Measurements from ENCODE around the gene HSFX1.
"Not testable (repeated sequence)": the region's sequence is repeated elsewhere in the genome, so short reads cannot be mapped to it uniquely, and the experiment has no call there.

HSFX1 gene, protein sequence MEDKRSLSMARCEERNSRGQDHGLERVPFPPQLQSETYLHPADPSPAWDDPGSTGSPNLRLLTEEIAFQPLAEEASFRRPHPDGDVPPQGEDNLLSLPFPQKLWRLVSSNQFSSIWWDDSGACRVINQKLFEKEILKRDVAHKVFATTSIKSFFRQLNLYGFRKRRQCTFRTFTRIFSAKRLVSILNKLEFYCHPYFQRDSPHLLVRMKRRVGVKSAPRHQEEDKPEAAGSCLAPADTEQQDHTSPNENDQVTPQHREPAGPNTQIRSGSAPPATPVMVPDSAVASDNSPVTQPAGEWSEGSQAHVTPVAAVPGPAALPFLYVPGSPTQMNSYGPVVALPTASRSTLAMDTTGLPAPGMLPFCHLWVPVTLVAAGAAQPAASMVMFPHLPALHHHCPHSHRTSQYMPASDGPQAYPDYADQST

DNA sequence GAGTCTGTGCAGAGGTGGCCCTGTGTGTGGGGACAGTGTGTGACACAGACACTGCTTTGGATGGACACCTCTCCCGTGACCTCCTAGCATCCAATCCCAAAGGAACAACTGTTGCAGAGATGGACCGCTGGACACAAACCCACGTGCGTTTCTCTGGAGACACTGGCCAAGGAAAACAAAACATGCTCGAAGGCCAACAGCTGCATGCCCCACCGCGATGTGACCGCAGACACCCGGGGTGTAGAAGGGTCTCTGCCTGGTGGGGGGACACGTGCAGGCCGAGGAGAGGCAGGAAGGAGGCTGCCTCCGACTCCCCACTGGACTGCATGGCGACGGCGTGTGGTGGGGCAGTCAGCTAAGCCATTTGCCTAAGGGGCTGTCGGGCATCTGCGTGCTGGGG lies at the start of gene HSFX1:
Gene HSFX1 (plus strand): TSS at position 301 of the 400 bp plus-strand sequence. CDS start 614 bp downstream, outside the sequence.
- not testable (repeated sequence) for DNase-seq (ENCODE audit: extremely low read depth in 1 of 2, low read depth in 1 of 2)

DNA sequence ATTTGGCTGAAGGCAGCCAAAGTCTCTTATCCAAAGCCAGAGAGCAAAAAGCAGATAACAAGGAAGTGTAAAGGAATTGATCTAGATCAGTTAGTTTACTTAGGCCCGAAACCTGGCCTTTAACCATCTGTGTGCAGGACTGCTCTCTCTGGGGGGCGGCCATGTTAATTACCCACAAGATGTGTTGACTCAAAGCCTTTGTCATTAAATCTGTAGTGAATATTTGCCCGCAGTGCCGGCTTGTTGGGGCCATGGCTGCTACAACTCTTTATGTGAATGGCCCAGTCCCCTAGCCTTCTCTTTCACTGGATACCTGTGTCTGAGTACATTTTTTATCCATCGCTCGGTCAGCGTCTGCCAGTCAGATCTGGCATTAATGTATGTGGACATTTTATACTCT lies 46.6 kb upstream of the HSFX1 start:
- not testable (repeated sequence) for DNase-seq (ENCODE audit: extremely low read depth in 1 of 2, low read depth in 1 of 2)

DNA sequence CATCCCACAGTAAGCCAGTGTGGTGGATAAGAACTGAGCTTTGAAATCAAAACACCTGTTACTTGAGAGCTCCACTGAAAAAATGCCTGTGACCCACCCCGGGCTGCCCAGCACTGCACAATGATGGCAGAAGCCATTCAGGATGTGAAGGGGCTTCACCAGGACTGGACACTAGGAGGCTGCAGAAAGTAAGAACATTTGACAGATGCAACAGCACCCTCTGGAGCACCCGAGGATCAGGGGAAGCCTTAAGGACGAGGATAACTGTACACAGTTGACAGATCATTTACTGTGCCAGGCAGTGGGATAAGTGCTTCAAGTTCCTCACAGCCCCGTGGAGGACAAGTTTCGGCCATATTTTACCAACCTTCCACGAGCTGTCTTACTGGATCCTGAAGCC lies 31.6 kb upstream of the HSFX1 start:
- DNase-seq (ENCODE audit: extremely low read depth in 1 of 2, low read depth in 1 of 2), result not testable (repeated sequence)

DNA sequence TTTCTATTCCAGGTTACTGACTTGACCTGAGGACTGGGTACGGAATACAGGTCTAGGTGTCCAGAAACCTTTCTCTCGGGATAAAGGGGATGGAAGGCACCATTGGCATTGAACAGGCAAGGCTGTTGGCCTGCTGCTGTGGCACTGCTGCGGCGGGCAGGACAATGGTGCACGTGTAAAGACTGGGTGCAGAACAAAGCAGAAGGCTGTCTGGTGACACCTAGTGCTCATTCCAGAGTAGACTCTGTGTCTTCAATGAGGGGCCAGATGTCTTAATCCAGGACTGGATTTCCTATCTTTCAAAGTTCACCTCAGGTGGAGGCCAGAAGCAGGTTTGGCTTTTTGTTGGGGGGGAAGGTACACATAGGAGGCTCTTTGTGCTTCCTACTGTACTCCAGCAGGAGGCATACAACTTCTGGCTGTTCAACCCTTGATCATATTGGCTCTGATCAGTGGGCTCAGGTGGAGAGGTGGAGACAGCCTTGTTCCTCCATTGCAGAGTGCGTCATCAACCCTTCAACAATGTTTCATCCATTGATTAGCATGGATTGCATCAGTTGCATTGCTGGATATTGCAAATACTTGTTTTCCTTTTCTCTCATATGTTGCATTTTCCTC lies 27.4 kb upstream of the HSFX1 start:
- not testable (repeated sequence) for DNase-seq (ENCODE audit: extremely low read depth in 1 of 2, low read depth in 1 of 2)

DNA sequence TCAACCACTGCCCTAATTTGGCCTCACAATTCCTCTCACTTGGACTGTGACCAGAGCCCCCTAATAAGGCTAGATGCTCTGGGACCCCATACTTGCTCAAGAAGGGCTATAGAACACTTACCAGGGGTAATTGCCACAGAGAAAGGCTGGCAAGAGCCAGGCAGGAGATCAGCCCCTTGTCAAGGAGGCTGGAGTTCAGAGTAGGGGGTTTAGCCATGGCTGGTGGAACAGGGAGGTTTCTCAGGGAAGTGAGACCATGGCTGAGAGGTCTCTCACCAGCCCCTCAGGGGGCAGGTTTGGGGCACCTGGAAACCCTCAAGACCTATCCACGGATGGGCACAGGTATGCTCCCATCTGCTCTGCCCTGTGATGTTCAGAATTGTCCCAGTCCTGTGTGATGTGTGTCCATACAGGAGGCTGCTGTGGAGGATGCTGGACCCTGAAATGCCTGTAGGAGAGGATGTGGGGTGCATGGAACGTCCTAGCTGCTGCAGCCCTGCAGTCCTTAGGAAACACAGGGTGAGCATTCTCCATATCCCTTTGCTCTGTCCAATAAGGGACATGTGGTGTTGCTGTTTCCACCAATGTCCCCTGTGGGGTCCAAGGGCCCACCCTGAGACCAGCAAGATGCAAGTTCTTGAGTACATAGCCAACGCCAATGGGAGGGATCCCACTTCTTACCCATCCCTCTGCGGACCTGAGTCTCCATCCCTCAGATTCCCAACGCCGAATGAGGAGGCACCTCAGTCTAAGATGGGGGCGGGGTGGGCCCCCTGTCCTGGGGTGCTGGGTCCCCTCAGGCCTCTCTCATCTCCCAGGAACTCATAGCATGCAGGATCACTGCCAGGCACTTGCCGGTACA lies 16.4 kb upstream of the HSFX1 start:
- no peak for DNase-seq (ENCODE audit: extremely low read depth in 1 of 2, low read depth in 1 of 2)

DNA sequence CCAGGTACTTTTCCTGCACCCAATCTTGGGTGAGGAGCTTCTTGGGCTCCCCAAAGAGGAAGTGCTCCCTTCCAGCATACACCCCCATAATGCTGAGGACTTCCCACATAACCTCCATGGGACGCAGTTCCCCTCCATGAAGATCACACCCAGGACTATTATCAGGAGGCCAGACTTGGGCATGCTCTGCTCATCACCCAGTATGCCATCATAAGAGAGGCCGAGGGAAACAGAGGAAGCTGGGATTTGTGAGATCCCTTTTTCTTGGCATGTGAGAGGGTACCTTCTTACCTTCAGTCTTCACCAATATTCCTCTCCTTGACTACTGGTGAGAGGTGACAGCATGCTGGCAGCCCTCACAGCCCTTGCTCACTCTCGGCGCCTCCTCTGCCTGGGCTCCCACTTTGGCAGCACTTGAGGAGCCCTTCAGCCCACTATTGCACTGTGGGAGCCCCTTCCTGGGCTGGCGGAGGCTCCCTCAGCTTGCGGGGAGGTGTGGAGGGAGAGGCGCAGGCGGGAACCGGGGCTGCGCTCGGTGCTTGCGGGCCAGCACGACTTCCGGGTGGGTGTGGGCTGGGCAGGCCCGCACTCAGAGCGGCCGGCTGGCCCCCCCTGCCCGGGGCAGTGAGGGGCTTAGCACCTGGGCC lies 15.7 kb upstream of the HSFX1 start:
- DNase-seq (ENCODE audit: extremely low read depth in 1 of 2, low read depth in 1 of 2), result no peak

DNA sequence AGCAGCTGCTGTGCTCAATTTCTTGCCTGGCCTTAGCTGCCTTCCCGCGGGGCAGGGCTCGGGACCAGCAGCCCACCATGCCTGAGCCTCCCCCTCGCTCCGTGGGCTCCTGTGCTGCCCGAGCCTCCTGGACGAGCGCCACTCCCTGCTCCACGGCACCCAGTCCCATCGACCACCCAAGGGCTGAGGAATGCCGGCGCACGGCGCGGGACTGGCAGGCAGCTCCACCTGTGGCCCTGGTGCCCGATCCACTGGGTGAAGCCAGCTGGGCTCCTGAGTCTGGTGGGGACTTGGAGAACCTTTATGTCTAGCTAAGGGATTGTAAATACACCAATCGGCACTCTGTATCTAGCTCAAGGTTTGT lies 15.2 kb upstream of the HSFX1 start:
- DNase-seq (ENCODE audit: extremely low read depth in 1 of 2, low read depth in 1 of 2), result not testable (repeated sequence)

DNA sequence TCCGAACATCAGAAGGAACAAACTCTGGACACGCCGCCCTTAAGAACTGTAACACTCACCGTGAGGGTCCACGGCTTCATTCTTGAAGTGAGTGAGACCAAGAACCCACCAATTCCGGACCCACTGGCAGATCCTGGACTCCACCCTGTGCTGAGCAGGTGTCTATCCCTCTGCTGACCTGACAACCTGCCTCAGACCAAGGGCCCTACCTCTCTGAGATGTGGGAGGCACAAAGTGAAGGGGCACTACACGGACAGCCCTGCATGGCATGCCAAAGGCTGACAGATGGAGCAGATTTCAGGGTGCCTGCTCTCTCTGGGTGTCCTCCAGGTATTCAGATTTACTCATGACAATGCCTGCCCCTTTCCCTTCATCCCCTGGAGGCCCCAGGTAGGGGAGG lies 14.0 kb upstream of the HSFX1 start:
- DNase-seq (ENCODE audit: extremely low read depth in 1 of 2, low read depth in 1 of 2), result no peak

DNA sequence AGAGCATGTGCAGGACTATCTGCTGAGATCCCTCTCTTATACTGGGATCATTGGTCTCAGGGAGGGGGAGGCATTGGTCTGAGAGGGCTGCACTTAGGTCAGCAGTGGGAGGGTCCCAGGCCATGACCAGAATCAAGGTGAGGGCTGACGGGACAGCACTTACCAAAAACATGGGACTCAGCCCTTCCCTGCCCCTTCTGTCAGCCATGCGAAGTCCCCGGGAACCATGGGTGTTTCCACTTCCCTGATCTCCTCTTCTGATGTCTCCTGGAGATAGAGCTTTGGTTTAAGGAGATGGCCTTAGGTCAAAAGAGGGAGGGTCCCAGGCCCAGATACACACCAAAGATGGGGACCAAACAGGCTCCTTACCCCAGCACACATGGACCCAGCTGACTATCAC lies 12.9 kb upstream of the HSFX1 start:
- no peak for DNase-seq (ENCODE audit: extremely low read depth in 1 of 2, low read depth in 1 of 2)

DNA sequence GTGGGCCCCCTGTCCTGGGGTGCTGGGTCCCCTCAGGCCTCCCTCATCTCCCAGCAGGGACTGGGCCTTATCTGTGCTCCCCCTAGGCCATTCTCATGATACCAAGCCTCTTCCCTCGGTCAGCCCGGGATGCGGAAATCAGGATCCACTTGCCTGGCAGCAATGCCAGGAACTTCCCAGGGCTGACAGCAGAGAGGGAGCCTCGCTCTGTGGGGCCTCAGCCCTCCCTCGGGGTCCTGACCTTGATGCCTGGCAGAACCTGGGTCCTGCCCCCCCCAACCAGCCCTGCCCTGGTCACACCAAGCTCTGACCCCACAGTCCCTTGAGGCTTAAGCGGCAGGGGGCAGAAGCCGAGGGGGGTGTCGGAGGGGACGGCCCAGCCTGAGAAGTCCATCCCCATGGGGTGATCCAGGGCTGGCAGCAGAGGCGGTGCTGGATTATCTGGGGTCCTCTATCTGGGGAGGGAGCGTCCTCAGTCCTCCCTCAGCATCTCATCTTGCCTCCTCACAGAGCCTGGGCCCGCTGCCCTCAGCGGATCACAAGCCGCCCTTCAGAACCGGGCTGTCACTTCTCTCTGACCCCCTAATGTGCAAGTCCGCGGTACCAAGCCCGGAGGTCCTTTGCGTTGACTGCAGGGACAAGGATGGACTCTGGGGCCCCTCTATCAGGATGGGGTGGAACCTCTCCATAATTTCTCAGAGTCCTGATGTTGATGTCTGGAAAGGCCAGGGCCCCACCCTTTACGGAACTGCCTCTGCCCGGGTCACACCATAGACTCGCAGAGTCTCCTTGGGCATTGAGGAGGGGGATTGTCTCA lies 11.8 kb upstream of the HSFX1 start:
- not testable (repeated sequence) for DNase-seq (ENCODE audit: extremely low read depth in 1 of 2, low read depth in 1 of 2)

DNA sequence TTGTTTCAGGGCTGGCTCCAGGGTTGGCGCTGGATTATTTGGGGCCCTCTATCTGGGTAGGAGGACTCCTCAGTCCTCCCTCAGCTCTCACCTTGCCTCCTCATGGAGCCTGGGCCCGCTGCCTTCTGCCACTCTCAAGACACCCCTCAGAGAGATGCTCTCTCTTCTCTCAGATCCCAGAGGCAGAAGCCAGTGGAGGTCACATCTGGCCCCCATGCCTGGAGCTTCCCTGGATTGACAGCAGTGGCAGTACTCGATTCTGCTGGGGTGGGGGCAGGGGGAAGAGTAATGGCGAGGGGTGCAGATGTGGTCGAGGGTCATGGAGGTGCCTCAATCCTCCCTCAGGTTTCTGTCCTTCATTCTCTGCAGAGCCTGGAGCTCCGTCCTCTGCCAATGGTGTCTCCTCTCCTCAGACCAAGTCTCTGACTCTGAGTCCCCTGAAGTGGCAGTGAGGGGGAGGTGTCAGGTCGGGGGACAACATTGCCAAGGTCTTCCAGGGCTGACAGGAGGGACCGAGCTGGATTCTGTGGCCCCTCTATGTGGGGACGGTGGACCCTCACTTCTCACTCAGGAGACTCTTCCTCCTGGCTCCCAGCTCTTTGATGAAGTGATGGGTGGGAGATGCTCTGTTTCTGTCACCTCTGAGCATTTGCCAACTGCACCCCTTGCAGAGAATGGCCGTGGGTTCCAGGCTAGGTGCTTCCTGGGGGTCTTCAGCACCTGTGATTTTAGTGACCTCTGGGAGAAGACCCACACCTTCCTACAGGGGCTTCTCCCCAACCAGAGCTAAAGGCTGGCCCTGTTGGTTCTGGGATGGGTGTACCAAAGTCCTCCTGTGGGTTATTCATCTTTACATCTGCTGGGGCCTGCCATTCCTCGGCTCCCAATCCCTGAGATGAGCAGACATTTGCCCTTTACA lies 10.9 kb upstream of the HSFX1 start:
- DNase-seq (ENCODE audit: extremely low read depth in 1 of 2, low read depth in 1 of 2), result no peak

DNA sequence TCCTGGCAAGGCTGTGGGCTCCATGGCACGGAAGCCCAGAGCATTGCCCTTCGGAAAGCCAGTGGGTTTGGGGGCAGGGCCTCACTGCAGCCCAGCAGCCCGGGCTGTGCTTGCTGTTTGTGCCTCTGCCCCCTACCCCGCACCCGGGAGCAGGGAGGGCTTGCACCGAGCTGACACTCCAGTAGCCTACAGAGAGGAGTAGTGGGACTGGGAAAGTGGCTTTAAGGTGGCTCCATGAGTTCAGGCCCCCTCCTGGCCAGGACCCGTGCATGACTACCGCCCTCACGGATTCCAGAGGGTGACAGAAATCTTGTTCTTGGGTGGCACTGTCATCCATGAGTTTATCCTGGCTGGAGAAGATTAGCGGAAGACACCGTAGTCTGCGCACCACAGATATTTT lies 3.5 kb upstream of the HSFX1 start:
- DNase-seq (ENCODE audit: extremely low read depth in 1 of 2, low read depth in 1 of 2), result not testable (repeated sequence)

DNA sequence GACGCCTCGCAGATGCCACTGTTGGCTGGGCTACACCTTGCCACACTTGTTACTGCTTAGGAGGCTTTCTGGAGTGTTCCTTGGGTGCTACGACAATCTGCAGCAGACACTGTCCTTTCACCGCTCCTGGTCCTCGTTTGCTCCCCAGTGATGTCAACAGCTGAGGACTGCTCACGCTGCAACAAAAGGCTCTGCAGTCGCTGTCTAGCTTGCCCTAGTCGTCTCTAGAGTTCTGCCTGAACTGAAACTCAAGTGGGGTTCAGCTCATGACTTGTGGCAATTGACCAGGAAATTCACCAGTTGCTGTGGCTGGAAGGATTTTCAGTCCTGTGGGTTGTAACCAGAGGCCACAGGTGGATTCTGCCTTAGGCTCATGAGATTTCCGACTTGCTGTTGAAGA lies 842 bp upstream of the HSFX1 start:
- not testable (repeated sequence) for DNase-seq (ENCODE audit: extremely low read depth in 1 of 2, low read depth in 1 of 2)

DNA sequence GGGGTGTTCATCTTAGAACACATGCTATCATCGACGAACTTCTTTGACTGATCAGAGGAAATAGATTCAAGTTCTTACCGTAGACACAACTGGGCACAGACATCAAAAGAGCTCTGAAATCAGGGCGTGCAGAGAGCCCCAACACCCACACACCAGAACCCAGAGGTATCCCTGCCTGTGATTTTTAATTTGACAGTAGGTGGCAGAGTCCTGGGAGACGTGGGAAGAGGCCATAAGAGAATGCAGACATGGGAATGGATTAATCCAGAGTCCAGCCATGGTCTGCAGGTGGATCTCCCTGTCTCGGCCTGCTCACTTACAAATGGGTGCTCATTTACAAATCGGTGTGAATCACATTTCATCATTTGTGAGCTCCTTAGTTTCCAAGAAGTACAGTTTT lies 4.1 kb downstream of the HSFX1 start:
- not testable (repeated sequence) for DNase-seq (ENCODE audit: extremely low read depth in 1 of 2, low read depth in 1 of 2)

DNA sequence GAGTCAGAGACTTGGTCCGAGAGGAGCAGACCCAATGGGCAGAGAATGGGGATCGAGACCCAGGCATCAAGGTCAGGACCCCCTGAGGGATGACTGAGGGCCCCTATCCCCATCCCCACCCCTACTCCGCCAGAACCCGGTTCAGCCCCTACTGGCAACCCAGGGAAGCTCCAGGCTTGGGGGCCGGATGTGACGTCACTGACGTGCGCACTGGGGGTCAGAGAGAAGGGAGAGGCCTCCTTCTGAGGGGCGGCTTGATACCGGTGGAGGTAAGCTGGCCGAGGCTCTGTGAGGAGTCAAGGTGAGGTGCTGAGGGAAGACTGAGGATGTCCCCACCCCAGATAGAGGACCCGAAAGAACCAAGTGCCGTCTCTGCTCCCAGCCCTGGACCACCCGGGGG lies 7.9 kb downstream of the HSFX1 start, which contains the start of gene MAGEA9:
Gene MAGEA9 (plus strand): TSS at position 204 of the 400 bp plus-strand sequence. CDS start 4,281 bp downstream, outside the sequence.
- not testable (repeated sequence) for DNase-seq (ENCODE audit: extremely low read depth in 1 of 2, low read depth in 1 of 2)

DNA sequence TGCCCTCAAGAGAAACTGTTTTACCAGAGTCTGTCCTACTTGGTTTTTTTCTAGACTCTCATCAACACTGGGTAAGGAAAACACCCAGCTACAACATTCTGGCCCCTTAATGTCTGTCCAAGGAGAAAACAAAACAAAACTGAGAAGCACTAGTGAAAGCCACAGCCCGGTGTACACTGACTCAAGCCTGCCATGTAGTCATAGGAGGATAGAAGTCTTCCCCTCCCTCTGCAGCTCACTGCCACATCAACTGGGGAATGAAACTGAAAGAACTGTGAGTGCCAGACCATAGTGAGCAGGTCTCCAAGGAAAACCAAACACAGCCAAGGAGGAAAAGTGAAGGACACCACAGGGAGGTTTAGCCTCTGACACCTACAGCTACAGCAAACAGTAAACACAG lies 21.7 kb downstream of the HSFX1 start:
- DNase-seq (ENCODE audit: extremely low read depth in 1 of 2, low read depth in 1 of 2), result not testable (repeated sequence)

DNA sequence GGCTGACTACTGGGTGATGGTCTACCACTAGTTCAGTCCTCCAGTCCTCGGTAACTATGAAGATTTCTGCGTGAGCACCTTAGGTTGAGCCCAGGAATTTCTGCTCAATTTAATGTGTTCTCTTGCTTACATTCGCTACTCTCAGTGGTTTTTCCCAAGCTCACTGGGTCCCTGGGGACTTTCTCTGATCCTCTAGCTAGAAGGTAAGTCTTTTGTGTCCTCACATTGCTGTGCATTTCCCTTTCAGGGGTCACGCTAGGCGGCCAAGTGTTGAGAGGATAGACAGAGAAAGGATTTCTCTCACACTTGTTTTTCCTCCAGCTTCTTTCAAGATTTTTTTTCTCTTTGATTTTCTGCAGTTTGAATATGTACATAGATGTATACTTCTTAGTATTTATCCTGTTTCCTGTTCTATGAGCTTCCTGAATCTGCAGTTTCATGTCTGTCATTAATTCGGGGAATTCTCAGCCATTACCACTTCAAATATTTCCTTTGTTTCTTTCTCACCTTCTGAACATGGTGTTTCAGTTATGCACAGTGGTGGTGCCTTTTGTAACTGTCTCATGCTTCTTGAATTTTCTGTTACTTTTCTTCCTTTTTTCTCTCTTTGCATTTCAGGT lies 25.3 kb downstream of the HSFX1 start:
- no peak for DNase-seq (ENCODE audit: extremely low read depth in 1 of 2, low read depth in 1 of 2)

DNA sequence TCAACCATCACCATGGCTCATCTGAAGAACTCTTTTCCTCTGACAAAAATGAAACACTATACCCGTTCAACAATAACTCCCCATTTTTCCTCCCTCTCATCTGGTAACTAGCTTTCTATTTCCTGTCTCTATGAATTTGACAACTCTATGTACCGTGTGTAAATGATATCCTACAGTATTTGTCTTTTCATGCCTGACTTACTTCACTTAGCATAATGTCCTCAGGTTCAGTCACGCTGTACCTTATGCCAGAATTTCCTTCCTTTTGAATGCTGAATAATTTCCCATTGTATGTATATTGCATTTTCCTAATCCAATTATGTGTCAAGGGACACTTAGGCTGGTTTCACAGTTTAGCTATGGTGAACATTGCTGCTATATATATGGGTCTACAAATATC lies 26.1 kb downstream of the HSFX1 start:
- DNase-seq (ENCODE audit: extremely low read depth in 1 of 2, low read depth in 1 of 2), result no peak
